Measurements from ENCODE around the gene EIF2B2.
A peak's percentile ranks its signal among the peaks of the same experiment; 100 is the strongest.

Gene EIF2B2

DNA sequence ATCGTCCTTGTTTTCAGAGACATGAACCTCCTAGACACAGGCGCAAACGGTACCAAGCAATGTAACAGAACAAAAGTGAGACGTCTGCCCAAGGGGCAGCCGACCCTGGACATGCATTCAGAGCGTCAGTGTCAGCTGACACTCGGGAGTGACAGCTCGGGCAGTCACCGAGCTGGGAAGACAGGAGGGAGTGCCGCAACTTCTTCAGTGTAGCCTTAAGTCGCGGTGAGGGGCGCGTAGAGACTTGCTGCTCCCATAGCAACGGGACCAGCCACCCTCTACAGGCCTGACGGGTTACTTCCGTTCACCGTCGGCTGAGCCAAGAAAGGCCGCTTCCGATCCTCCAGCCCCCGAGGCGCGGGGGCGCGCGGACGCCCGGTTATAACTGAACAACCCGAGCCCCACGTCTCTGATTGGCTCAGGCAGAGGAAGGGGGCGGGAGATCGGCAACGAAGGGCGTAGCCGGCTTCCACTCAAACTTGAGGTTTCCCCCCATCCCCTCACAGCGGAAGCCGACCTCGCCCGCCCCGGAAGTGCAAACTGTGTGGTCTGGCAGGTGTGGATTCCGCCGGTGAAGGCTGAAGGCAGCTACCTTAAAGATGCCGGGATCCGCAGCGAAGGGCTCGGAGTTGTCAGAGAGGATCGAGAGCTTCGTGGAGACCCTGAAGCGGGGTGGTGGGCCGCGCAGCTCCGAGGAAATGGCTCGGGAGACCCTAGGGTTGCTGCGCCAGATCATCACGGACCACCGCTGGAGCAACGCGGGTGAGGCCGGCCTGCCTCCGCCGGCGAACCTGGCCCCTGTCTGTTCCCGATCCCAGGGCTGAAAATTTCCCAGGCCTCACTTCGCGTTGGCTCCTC is at the start of gene EIF2B2:
TSS of gene EIF2B2 (plus strand) at position 530 of the 858 bp plus-strand sequence. CDS start at position 600, 70 bp downstream.
- TF ChIP-seq Cebpa-rat (IDR thresholded peaks at IDR 0.05), result no peak
- Histone ChIP-seq H3K36me3 (peaks cover 31% of the 10 kb centered on the region), H3K4me1 (peaks cover 19% of the 10 kb centered on the region), H3K27me3 (no peaks in the 10 kb centered on the region), H3K27ac (peak within 1 kb of the TSS; percentile 83), H3K9me3 (peaks cover 10% of the 10 kb centered on the region; the same call in 1 of the 2 replicates), H3K4me2 (peak within 1 kb of the TSS; percentile 96), H3K9ac (peak within 1 kb of the TSS; percentile 83), H3K4me3 (peak within 1 kb of the TSS; percentile 82), H4K20me1 (peaks cover 5% of the 10 kb centered on the region; the same call in 1 of the 2 replicates)

DNA sequence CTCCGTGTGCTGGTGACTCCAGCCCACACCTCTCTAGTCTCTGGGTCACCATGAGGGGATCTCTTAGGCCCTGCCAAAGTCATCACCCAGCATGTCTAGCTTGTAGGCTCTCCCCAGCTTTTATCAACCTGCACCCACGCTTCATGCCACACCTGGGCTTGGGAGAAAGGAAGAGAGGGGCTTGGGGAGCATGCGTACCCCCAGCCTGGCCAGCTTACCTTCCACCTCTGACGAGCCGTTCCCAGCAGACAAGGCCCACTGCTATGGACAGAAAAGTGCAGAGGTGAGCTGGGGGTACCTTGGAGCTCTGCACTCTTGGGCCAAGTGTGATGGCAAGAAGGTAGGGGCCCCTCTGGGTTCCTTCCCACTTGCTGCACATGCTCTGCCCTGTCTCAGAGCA is 49.0 kb upstream of the EIF2B2 start:
- Histone ChIP-seq H4K20me1 (no peaks in the 10 kb centered on the region), H3K4me3 (no peak overlapping the region), H3K9ac (no peak overlapping the region), H3K27me3 (peaks cover 14% of the 10 kb centered on the region), H3K27ac (no peak overlapping the region), H3K4me2 (peak overlapping the region; percentile 96), H3K36me3 (no peaks in the 10 kb centered on the region), H3K4me1 (peaks cover 45% of the 10 kb centered on the region), H3K9me3 (no peaks in the 10 kb centered on the region)
- TF ChIP-seq Cebpa-rat (IDR thresholded peaks at IDR 0.05), result no peak

- Histone ChIP-seq H3K36me3 (no peaks in the 10 kb centered on the region), H3K27me3 (peaks cover 14% of the 10 kb centered on the region), H3K4me1 (peaks cover 45% of the 10 kb centered on the region), H3K4me3 (peak overlapping the region; percentile 66; the same call in 1 of the 2 replicates), H3K9me3 (no peaks in the 10 kb centered on the region), H3K4me2 (peak overlapping the region; percentile 96), H3K27ac (0 out of 2 replicates have a peak overlapping the region, but pooled peaks have one; percentile 22), H4K20me1 (no peaks in the 10 kb centered on the region), H3K9ac (peak overlapping the region; percentile 50; the same call in 1 of the 2 replicates)
- TF ChIP-seq Cebpa-rat (IDR thresholded peaks at IDR 0.05), result no peak
Observed at GRCh38 chr14:74954232-74954946, 48.3 kb upstream of the EIF2B2 start.

DNA sequence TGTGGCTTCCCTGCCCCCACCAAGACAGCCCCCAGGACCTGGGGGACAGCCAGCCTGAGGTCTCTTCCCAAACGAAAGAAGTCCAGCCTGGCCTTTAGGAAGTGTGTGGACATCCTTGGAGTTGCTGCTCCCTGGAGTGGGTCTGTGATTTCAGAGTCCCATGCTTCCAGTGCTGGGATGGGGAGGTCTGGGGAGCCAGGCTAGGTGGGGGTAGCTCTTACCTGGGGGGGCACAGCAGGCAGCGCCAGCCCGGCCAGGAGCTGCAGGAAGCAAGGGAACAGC is 47.8 kb upstream of the EIF2B2 start:
- no peaks in the 10 kb centered on the region for H3K36me3 ChIP-seq
- peaks cover 49% of the 10 kb centered on the region for H3K4me1 ChIP-seq
- H3K9me3 ChIP-seq, result no peaks in the 10 kb centered on the region
- no peak for TF ChIP-seq Cebpa-rat (IDR thresholded peaks at IDR 0.05)
- peak overlapping the region; percentile 96 for H3K4me2 ChIP-seq
- H3K4me3 ChIP-seq, result peak overlapping the region; percentile 66
- H3K27ac ChIP-seq, result no peak overlapping the region
- peaks cover 14% of the 10 kb centered on the region for H3K27me3 ChIP-seq
- H4K20me1 ChIP-seq, result no peaks in the 10 kb centered on the region
- H3K9ac ChIP-seq, result peak overlapping the region; percentile 60

GRCh38 chr14:74955229-74956026 is 47.3 kb upstream of the EIF2B2 start, which contains the start of gene PGF:
Gene PGF, minus strand, starts transcription at chr14:74955597. Its CDS starts 355 bp downstream, at chr14:74955242.
- no peak for TF ChIP-seq Cebpa-rat (IDR thresholded peaks at IDR 0.05)
- Histone ChIP-seq H4K20me1 (no peaks in the 10 kb centered on the region), H3K4me2 (peak within 1 kb of the TSS; percentile 96), H3K4me1 (peaks cover 49% of the 10 kb centered on the region), H3K27ac (0 out of 2 replicates have a peak within 1 kb of the TSS, but pooled peaks have one; percentile 22), H3K9me3 (no peaks in the 10 kb centered on the region), H3K4me3 (peak within 1 kb of the TSS; percentile 66), H3K36me3 (no peaks in the 10 kb centered on the region), H3K9ac (peak within 1 kb of the TSS; percentile 60), H3K27me3 (peaks cover 14% of the 10 kb centered on the region)

DNA sequence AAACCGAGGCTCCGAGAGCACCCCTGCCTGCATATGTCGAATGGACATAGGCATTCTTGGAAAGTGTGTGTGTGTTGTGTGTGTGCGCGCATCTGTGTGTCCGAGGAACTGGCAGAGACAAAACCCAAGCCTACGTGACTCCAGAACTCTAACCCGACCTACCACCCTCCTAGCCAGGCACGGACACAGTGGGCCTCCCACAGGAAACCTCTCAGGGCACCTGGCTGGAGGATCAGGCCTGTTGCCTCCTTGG is 46.8 kb upstream of the EIF2B2 start:
- Histone ChIP-seq H3K4me3 (no peak overlapping the region), H3K4me1 (peaks cover 48% of the 10 kb centered on the region), H3K9me3 (no peaks in the 10 kb centered on the region), H3K4me2 (peak overlapping the region; percentile 96), H3K36me3 (no peaks in the 10 kb centered on the region), H3K27me3 (peaks cover 14% of the 10 kb centered on the region), H4K20me1 (no peaks in the 10 kb centered on the region), H3K9ac (no peak overlapping the region), H3K27ac (no peak overlapping the region)
- TF ChIP-seq Cebpa-rat (IDR thresholded peaks at IDR 0.05), result no peak

GRCh38 chr14:74956280-74957072 is 46.2 kb upstream of the EIF2B2 start:
- no peak for TF ChIP-seq Cebpa-rat (IDR thresholded peaks at IDR 0.05)
- H3K27ac ChIP-seq, result no peak overlapping the region
- H3K27me3 ChIP-seq, result peaks cover 14% of the 10 kb centered on the region
- peaks cover 43% of the 10 kb centered on the region for H3K4me1 ChIP-seq
- peak overlapping the region; percentile 96; the same call in 1 of the 2 replicates for H3K4me2 ChIP-seq
- H3K9ac ChIP-seq, result no peak overlapping the region
- H3K4me3 ChIP-seq, result no peak overlapping the region
- H3K9me3 ChIP-seq, result no peaks in the 10 kb centered on the region
- H4K20me1 ChIP-seq, result no peaks in the 10 kb centered on the region
- H3K36me3 ChIP-seq, result no peaks in the 10 kb centered on the region

GRCh38 chr14:74959596-74960180 is 43.0 kb upstream of the EIF2B2 start:
- peaks cover 39% of the 10 kb centered on the region for H3K4me1 ChIP-seq
- H4K20me1 ChIP-seq, result no peaks in the 10 kb centered on the region
- H3K9me3 ChIP-seq, result no peaks in the 10 kb centered on the region
- TF ChIP-seq Cebpa-rat (IDR thresholded peaks at IDR 0.05), result no peak
- H3K27me3 ChIP-seq, result peaks cover 14% of the 10 kb centered on the region
- H3K4me2 ChIP-seq, result no peak overlapping the region
- no peaks in the 10 kb centered on the region for H3K36me3 ChIP-seq
- no peak overlapping the region for H3K4me3 ChIP-seq
- H3K9ac ChIP-seq, result no peak overlapping the region
- no peak overlapping the region for H3K27ac ChIP-seq

- Histone ChIP-seq H3K27me3 (peaks cover 4% of the 10 kb centered on the region), H3K9me3 (no peaks in the 10 kb centered on the region), H3K36me3 (no peaks in the 10 kb centered on the region), H3K4me2 (no peak overlapping the region), H3K4me3 (no peak overlapping the region), H3K4me1 (peaks cover 28% of the 10 kb centered on the region), H3K27ac (no peak overlapping the region), H4K20me1 (no peaks in the 10 kb centered on the region), H3K9ac (no peak overlapping the region)
- no peak for TF ChIP-seq Cebpa-rat (IDR thresholded peaks at IDR 0.05)
Observed at GRCh38 chr14:74960736-74961135, 42.0 kb upstream of the EIF2B2 start.

All from BLaER1 (cell line).